Measurements from ENCODE around the gene OCLN. TPM values are rescaled to one million over a fixed set of nuclear protein-coding genes. Genes with fewer than 3 reads are reported as not detected.

Gene OCLN
- total RNA-seq, 1 donor from 2014 or later: 4.4 TPM

DNA sequence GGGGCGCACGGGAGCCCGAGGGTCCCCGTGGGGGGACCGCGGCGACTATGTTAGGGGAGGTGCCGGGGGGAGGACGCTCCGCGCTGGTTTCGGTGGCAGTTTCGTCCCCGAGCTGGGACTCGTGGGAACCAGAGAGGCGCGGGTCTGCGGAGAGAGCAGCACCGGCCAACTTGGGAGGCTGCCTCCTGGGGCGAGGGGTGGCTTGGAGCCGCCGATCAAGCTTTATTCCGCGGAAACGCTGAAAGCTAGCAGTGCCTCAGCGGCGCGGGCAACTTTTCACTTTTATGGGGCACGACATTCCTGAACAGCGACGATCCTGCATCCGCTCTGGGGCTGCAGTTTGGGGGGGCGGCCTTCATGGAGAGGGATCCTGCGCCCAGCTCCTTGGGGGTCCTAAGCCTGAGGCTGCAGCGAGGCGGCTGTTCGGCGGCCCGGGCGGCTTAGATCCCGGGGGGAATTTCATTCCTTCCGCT, 369 bp downstream of the OCLN start:
- Mint-ChIP-seq H3K9me3 (ENCODE audit: unreplicated experiment) (no peaks in the 10 kb centered on the region), H3K4me3 (ENCODE audit: unreplicated experiment) (peak overlapping the region; percentile 81), H3K36me3 (ENCODE audit: unreplicated experiment) (no peaks in the 10 kb centered on the region), H3K4me1 (ENCODE audit: unreplicated experiment) (peaks cover 10% of the 10 kb centered on the region), H3K27me3 (ENCODE audit: unreplicated experiment) (peaks cover 54% of the 10 kb centered on the region), H3K27ac (ENCODE audit: unreplicated experiment) (no peak overlapping the region)
- DNase-seq (ENCODE audit: extremely low spot score, unreplicated experiment): no peak
- TF ChIP-seq, protein P1, sequence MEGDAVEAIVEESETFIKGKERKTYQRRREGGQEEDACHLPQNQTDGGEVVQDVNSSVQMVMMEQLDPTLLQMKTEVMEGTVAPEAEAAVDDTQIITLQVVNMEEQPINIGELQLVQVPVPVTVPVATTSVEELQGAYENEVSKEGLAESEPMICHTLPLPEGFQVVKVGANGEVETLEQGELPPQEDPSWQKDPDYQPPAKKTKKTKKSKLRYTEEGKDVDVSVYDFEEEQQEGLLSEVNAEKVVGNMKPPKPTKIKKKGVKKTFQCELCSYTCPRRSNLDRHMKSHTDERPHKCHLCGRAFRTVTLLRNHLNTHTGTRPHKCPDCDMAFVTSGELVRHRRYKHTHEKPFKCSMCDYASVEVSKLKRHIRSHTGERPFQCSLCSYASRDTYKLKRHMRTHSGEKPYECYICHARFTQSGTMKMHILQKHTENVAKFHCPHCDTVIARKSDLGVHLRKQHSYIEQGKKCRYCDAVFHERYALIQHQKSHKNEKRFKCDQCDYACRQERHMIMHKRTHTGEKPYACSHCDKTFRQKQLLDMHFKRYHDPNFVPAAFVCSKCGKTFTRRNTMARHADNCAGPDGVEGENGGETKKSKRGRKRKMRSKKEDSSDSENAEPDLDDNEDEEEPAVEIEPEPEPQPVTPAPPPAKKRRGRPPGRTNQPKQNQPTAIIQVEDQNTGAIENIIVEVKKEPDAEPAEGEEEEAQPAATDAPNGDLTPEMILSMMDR (IDR thresholded peaks at IDR 0.05): no peak

DNA sequence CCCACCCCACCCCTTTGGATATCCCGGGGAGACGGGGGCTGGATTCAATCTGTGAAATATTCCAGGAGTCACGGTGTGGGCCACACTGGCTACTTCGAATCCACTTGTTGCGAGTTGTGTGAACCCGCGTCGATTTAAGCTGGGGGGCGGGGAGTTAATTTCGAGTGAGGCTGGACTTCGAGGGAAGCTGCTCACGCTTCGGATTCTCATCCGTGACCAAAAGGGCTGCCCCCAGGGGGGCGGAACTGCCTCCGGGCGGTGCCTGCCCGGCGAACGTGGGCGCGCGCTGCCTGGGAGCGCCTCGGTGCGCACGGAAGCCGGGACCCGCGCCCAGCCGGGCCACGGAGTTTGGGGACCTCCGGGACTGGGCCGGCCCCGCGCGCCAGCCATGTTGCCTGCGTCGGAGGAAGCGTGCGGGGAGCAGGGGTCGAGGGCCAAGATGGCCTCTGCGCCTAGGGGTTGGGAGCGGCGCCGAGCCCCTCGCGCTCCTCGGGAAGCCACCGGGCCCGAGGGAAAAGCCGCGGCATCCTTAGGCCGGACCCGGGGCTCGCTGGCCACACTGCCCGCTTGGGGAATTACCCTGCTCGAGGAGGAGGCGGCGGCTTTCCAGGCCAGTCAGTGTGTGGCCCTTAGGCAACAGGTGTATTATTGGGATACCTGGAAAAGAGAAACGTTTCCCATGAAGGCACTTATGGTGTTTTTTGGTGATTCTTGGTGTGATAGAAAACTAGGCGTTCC, 975 bp downstream of the OCLN start:
- peaks cover 52% of the 10 kb centered on the region for H3K27me3 Mint-ChIP-seq (ENCODE audit: unreplicated experiment)
- no peak overlapping the region for H3K27ac Mint-ChIP-seq (ENCODE audit: unreplicated experiment)
- H3K4me3 Mint-ChIP-seq (ENCODE audit: unreplicated experiment): peak overlapping the region; percentile 81
- H3K36me3 Mint-ChIP-seq (ENCODE audit: unreplicated experiment): no peaks in the 10 kb centered on the region
- TF ChIP-seq, protein P1 (IDR thresholded peaks at IDR 0.05): no peak
- no peak for DNase-seq (ENCODE audit: extremely low spot score, unreplicated experiment)
- no peaks in the 10 kb centered on the region for H3K9me3 Mint-ChIP-seq (ENCODE audit: unreplicated experiment)
- H3K4me1 Mint-ChIP-seq (ENCODE audit: unreplicated experiment): peaks cover 10% of the 10 kb centered on the region

DNA sequence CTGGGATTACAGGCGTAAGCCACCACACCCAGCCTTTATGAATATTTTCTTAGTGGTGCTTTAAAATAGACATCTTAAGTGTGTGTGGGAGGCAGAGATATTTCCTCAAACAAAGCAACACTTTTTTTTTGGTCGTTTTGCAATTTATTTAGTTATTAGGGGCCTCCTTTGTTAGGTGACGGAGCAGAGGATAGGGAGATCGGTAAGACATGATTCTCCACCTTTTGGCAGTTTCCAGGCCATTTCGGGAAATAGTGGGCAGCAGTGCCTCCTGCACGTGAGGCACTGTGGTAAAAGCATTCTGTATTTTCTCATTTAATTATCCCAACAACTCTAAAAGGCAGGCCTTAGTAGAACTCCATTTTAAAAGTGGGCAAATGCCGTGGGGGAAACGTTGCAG, 1.9 kb downstream of the OCLN start:
- Mint-ChIP-seq H3K27me3 (ENCODE audit: unreplicated experiment) (peaks cover 44% of the 10 kb centered on the region), H3K27ac (ENCODE audit: unreplicated experiment) (no peak overlapping the region)

DNA sequence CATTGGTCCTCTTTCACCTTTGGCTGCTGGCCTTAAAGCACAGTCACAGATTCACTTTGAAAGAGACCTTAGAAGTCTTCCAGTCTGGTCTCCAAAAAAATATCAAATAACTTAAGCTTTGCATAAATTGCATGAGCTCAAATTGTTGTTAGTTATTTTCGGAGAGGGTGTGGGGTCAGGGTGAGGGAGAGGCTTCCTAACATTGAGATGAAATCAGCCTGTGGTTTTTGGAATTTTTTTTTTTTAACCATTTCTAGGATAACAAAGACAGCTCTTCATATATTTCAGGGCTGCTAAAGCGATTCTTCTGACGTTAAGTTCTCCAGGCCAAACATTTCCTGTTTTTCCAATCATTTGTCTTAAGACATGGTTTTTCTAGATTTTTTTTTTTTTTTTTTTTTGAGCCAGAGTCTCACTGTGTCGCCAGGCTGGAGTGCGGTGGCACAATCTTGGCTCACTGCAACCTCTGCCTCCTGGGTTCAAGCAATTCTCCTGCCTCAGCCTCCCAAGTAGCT, 4.5 kb downstream of the OCLN start:
- Mint-ChIP-seq H3K4me1 (ENCODE audit: unreplicated experiment) (peaks cover 13% of the 10 kb centered on the region), H3K27ac (ENCODE audit: unreplicated experiment) (no peak overlapping the region), H3K27me3 (ENCODE audit: unreplicated experiment) (peaks cover 21% of the 10 kb centered on the region), H3K9me3 (ENCODE audit: unreplicated experiment) (no peaks in the 10 kb centered on the region), H3K36me3 (ENCODE audit: unreplicated experiment) (no peaks in the 10 kb centered on the region), H3K4me3 (ENCODE audit: unreplicated experiment) (no peak overlapping the region)
- no peak for DNase-seq (ENCODE audit: extremely low spot score, unreplicated experiment)
- TF ChIP-seq, protein P1 (IDR thresholded peaks at IDR 0.05): no peak

More for the DNA sequence above, 1.9 kb downstream of the OCLN start:
- no peaks in the 10 kb centered on the region for H3K36me3 Mint-ChIP-seq (ENCODE audit: unreplicated experiment)
- H3K4me3 Mint-ChIP-seq (ENCODE audit: unreplicated experiment): peak overlapping the region; percentile 57
- H3K9me3 Mint-ChIP-seq (ENCODE audit: unreplicated experiment): no peaks in the 10 kb centered on the region
- H3K4me1 Mint-ChIP-seq (ENCODE audit: unreplicated experiment): peaks cover 10% of the 10 kb centered on the region
- TF ChIP-seq, protein P1 (IDR thresholded peaks at IDR 0.05): no peak
- DNase-seq (ENCODE audit: extremely low spot score, unreplicated experiment): no peak

DNA sequence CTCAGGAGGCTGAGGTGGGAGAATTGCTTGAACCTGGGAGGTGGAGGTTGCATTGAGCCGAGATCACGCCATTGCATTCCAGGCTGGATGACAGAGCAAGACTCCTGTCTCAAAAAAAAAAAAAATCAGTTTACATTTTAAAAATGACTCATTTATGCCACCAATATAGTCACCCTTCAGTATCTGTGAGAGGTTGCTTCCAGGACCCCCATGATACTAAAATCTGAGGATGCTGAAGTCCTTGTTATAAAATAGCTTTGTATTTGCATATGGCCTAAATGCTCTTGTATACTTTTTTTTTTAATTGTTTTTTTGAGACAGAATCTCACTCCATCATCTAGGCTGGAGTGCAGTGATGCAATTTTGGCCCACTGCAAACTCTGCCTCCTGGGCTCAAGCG, 5.8 kb downstream of the OCLN start:
- H3K9me3 Mint-ChIP-seq (ENCODE audit: unreplicated experiment): no peaks in the 10 kb centered on the region
- H3K4me1 Mint-ChIP-seq (ENCODE audit: unreplicated experiment): peaks cover 24% of the 10 kb centered on the region
- H3K36me3 Mint-ChIP-seq (ENCODE audit: unreplicated experiment): no peaks in the 10 kb centered on the region
- peaks cover 11% of the 10 kb centered on the region for H3K27me3 Mint-ChIP-seq (ENCODE audit: unreplicated experiment)
- TF ChIP-seq, protein P1 (IDR thresholded peaks at IDR 0.05): no peak
- no peak overlapping the region for H3K27ac Mint-ChIP-seq (ENCODE audit: unreplicated experiment)
- no peak for DNase-seq (ENCODE audit: extremely low spot score, unreplicated experiment)
- H3K4me3 Mint-ChIP-seq (ENCODE audit: unreplicated experiment): no peak overlapping the region

Measured in osteocyte (in vitro differentiated cells).